ENCODE data around the gene SRGAP3.

The SRGAP3 gene

GRCh38 chr3:8942115-8942514, 307.3 kb downstream of the SRGAP3 start:
- Histone ChIP-seq H3K27ac (no peak overlapping the region), H3K4me3 (ENCODE audit: low read depth in 1 of 2, low read length in 1 of 2) (no peak overlapping the region), H3K4me1 (ENCODE audit: control insufficient read depth in 1 of 2, insufficient read depth in 1 of 2, low read depth in 1 of 2, low read length in 1 of 2) (peaks cover 5 to 10% of the 10 kb centered on the region in 2 experiments), H3K9me3 (peaks cover 7% of the 10 kb centered on the region), H3K27me3 (no peaks in the 10 kb centered on the region), H3K36me3 (peaks cover 5% of the 10 kb centered on the region)
- TF ChIP-seq CTCF (IDR thresholded peaks at IDR 0.05) = no peak

GRCh38 chr3:8938021-8938420, 311.4 kb downstream of the SRGAP3 start:
- Histone ChIP-seq H3K4me1 (ENCODE audit: control insufficient read depth in 1 of 2, insufficient read depth in 1 of 2, low read depth in 1 of 2, low read length in 1 of 2) (no peaks in the 10 kb centered on the region), H3K36me3 (peaks cover 5% of the 10 kb centered on the region), H3K27me3 (no peaks in the 10 kb centered on the region), H3K27ac (no peak overlapping the region), H3K9me3 (peaks cover 2% of the 10 kb centered on the region), H3K4me3 (ENCODE audit: low read depth in 1 of 2, low read length in 1 of 2) (no peak overlapping the region)
- TF ChIP-seq CTCF (IDR thresholded peaks at IDR 0.05) = no peak

GRCh38 chr3:8937064-8938020, 312.1 kb downstream of the SRGAP3 start:
- no peak for TF ChIP-seq CTCF (IDR thresholded peaks at IDR 0.05)
- Histone ChIP-seq H3K4me1 (ENCODE audit: control insufficient read depth in 1 of 2, insufficient read depth in 1 of 2, low read depth in 1 of 2, low read length in 1 of 2) (no peaks in the 10 kb centered on the region), H3K9me3 (no peaks in the 10 kb centered on the region), H3K4me3 (ENCODE audit: low read depth in 1 of 2, low read length in 1 of 2) (no peak overlapping the region), H3K27ac (no peak overlapping the region), H3K27me3 (no peaks in the 10 kb centered on the region), H3K36me3 (peaks cover 5% of the 10 kb centered on the region)

- H3K9me3 ChIP-seq = no peaks in the 10 kb centered on the region
- H3K27me3 ChIP-seq = no peaks in the 10 kb centered on the region
- no peak for TF ChIP-seq CTCF (IDR thresholded peaks at IDR 0.05)
- no peaks in the 10 kb centered on the region for H3K4me1 ChIP-seq (ENCODE audit: control insufficient read depth in 1 of 2, insufficient read depth in 1 of 2, low read depth in 1 of 2, low read length in 1 of 2)
- H3K4me3 ChIP-seq (ENCODE audit: low read depth in 1 of 2, low read length in 1 of 2) = no peak overlapping the region
- no peaks in the 10 kb centered on the region for H3K36me3 ChIP-seq
- no peak overlapping the region for H3K27ac ChIP-seq
Observed at GRCh38 chr3:8932507-8932906, 316.9 kb downstream of the SRGAP3 start.

- no peaks in the 10 kb centered on the region for H3K27me3 ChIP-seq
- no peaks in the 10 kb centered on the region for H3K9me3 ChIP-seq
- H3K4me3 ChIP-seq (ENCODE audit: low read depth in 1 of 2, low read length in 1 of 2) = no peak overlapping the region
- no peak overlapping the region for H3K27ac ChIP-seq
- H3K4me1 ChIP-seq (ENCODE audit: control insufficient read depth in 1 of 2, insufficient read depth in 1 of 2, low read depth in 1 of 2, low read length in 1 of 2) = no peaks in the 10 kb centered on the region
- no peaks in the 10 kb centered on the region for H3K36me3 ChIP-seq
- no peak for TF ChIP-seq CTCF (IDR thresholded peaks at IDR 0.05)
Observed at GRCh38 chr3:8931342-8931741, 318.1 kb downstream of the SRGAP3 start.
